HepG2 (cell line): ENCODE data around the gene AK6. TPM values are rescaled to one million over a fixed set of nuclear protein-coding genes. Genes with fewer than 3 reads are reported as not detected.

Source experiments
- ASH2L ChIP-seq: fragments of 300-600, 200-600 bp; sonication (generic); IDR thresholded peaks from 2 replicates; pipeline ENCODE4 v1.7.0; 2017; ENCODE audit warnings: low read depth, mild to moderate bottlenecking, moderate library complexity, mixed read lengths, low read length; ENCODE audit not compliant: insufficient read length
- ATF4 ChIP-seq, 2 experiments: fragments of 450-650 bp in 1 of 2; sonication (generic) in 1 of 2; formaldehyde crosslinking; IDR thresholded peaks; 2 replicates each; pipeline versions ENCODE4 v1.5.0 to v1.8.0; 2020 to 2022; ENCODE audit warnings: mild to moderate bottlenecking in 1 of 2, missing genetic modification reagents in 1 of 2
- DMTF1 ChIP-seq: sonication (generic); formaldehyde crosslinking; IDR thresholded peaks from 2 replicates; pipeline ENCODE4 v1.4.0; 2020; ENCODE audit warnings: mild to moderate bottlenecking, missing genetic modification reagents
- SP5 ChIP-seq: IDR thresholded peaks from 2 replicates; pipeline ENCODE4 v1.6.1; 2016; ENCODE audit warnings: low read depth, borderline replicate concordance
- SRSF9 ChIP-seq: fragments of 200-400 bp; formaldehyde crosslinking; IDR thresholded peaks from 2 replicates; pipeline ENCODE4 v1.6.1; 2018; ENCODE audit warnings: borderline replicate concordance, mild to moderate bottlenecking, low read depth, low read length; ENCODE audit not compliant: insufficient read depth, poor library complexity, severe bottlenecking
- STAT6 ChIP-seq: sonication (generic); formaldehyde crosslinking; IDR thresholded peaks from 2 replicates; pipeline ENCODE4 v1.4.0; 2020; ENCODE audit warnings: missing genetic modification reagents, mild to moderate bottlenecking, borderline replicate concordance
- U2AF1 ChIP-seq: fragments of 200-400 bp; formaldehyde crosslinking; optimal IDR thresholded peaks from 2 replicates; pipeline ENCODE3; 2017; ENCODE audit warnings: mild to moderate bottlenecking, low read depth, low read length
- U2AF2 ChIP-seq: fragments of 200-400 bp; formaldehyde crosslinking; IDR thresholded peaks from 2 replicates; pipeline ENCODE4 v1.6.1; 2017; ENCODE audit warnings: low read depth, mild to moderate bottlenecking, low read length
- ZNF766 ChIP-seq: sonication (generic); formaldehyde crosslinking; IDR thresholded peaks from 2 replicates; pipeline ENCODE4 v1.5.0; 2020; ENCODE audit warnings: missing genetic modification reagents, borderline replicate concordance
- polyA plus RNA-seq, 8 experiments: library from polyadenylated mRNA; depleted of rRNA in 3 of 8; stranded (reverse) in 7 of 8; unstranded in 1 of 8; fragments of >200 nt; fragmentation: Illumina TruSeq in 4 of 8; extraction: Trizol in 4 of 8; gene quantifications; 2 replicates each; pipeline versions ENCODE4 v1.2.1 to v1.2.3, GENCODE V29; 2011 to 2016; ENCODE audit warnings: low read depth in 4 of 8, missing spikeins in 1 of 8, mixed read lengths in 1 of 8; ENCODE audit not compliant: insufficient read depth in 1 of 8
- total RNA-seq, 5 experiments: library from RNA; depleted of rRNA; stranded (reverse); fragments of >200 nt; fragmentation: Illumina TruSeq; extraction: Trizol; gene quantifications; 2 replicates each; pipeline ENCODE4 v1.2.3, GENCODE V29; 2016; ENCODE audit warnings: low read depth in 1 of 5
- TF ChIP-seq, protein P1 (sequence below): sonication (generic); formaldehyde crosslinking; IDR thresholded peaks from 2 replicates; pipeline ENCODE4 v1.4.0; 2020; ENCODE audit warnings: mild to moderate bottlenecking, missing genetic modification reagents
- TF ChIP-seq, protein P2 (sequence below), 2 experiments: sonication (generic) in 1 of 2; formaldehyde crosslinking in 1 of 2; IDR thresholded peaks; 2 replicates each; pipeline versions ENCODE4 v1.6.1 to v1.9.0; 2014 to 2022; ENCODE audit warnings: antibody characterized with exemption in 1 of 2, borderline replicate concordance in 1 of 2, inconsistent platforms in 1 of 2, low read depth in 1 of 2, missing genetic modification reagents in 1 of 2

AK6 gene
- total and polyA plus RNA-seq, 2 of the 13 experiments (the other 11 are each of a cell fraction or from before 2014, with no cell fraction given), result 31.1 to 77.2 TPM

DNA sequence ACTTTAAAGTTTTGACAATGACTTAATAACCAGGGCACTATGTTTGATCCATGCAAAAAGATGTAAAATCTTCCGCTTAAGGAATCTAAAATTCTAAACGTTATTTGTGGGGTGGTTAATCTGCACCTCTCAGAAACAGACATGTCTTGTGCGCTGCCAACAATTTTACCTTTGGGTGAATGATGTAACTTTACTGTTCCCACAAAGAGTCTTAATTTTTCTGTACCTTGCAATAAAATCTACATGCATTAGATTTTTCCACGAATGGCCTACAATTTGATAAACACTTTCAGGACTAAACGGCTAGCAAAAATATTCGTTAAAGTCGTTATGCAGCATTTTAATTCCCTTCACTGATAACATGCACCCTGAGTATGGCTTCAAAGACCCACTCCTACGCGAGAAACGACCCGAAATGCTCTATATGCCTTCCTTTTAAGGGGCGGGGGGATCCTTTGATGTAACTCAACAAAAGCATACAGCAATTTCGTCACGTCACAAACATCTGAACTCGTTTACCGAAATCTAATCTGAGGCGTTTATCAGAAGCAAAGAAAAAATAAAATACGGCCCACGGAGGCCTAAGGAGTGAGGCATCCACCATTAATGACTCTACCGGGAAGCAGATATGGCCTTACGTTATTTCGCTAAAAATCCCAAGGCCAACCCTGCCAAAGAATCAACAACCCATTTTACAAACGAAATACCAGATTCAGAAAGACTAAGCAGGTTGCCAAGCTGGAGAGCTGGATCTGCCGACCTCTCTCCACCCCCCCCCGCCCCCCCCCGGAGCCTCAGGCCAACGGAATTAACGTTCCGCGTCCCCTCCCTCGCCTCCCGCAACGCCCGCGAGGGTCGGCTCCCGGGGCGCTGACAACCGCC lies 621 bp downstream of the AK6 start (continued):
- no peak for TF ChIP-seq ASH2L
- no peak for TF ChIP-seq DMTF1 (CRISPR knock-in tag)
- 0 out of 2 replicates have a peak, but pooled peaks have one; percentile 32 for TF ChIP-seq STAT6
- TF ChIP-seq, protein P1, sequence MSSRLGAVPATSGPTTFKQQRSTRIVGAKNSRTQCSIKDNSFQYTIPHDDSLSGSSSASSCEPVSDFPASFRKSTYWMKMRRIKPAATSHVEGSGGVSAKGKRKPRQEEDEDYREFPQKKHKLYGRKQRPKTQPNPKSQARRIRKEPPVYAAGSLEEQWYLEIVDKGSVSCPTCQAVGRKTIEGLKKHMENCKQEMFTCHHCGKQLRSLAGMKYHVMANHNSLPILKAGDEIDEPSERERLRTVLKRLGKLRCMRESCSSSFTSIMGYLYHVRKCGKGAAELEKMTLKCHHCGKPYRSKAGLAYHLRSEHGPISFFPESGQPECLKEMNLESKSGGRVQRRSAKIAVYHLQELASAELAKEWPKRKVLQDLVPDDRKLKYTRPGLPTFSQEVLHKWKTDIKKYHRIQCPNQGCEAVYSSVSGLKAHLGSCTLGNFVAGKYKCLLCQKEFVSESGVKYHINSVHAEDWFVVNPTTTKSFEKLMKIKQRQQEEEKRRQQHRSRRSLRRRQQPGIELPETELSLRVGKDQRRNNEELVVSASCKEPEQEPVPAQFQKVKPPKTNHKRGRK, result no peak
- peak in 1 of 2 experiments; percentile 44; a peak in 2 of 4 replicates for TF ChIP-seq ATF4 (CRISPR knock-in tag; IDR thresholded peaks at IDR 0.05)
- peak; percentile 48; the same call in 1 of the 2 replicates for TF ChIP-seq ZNF766 (CRISPR knock-in tag)
- no peak for TF ChIP-seq SP5 (CRISPR knock-in tag)
- no peak for TF ChIP-seq SRSF9
- TF ChIP-seq U2AF1, result no peak
- TF ChIP-seq, protein P2, sequence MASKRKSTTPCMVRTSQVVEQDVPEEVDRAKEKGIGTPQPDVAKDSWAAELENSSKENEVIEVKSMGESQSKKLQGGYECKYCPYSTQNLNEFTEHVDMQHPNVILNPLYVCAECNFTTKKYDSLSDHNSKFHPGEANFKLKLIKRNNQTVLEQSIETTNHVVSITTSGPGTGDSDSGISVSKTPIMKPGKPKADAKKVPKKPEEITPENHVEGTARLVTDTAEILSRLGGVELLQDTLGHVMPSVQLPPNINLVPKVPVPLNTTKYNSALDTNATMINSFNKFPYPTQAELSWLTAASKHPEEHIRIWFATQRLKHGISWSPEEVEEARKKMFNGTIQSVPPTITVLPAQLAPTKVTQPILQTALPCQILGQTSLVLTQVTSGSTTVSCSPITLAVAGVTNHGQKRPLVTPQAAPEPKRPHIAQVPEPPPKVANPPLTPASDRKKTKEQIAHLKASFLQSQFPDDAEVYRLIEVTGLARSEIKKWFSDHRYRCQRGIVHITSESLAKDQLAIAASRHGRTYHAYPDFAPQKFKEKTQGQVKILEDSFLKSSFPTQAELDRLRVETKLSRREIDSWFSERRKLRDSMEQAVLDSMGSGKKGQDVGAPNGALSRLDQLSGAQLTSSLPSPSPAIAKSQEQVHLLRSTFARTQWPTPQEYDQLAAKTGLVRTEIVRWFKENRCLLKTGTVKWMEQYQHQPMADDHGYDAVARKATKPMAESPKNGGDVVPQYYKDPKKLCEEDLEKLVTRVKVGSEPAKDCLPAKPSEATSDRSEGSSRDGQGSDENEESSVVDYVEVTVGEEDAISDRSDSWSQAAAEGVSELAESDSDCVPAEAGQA (IDR thresholded peaks at IDR 0.05; ENCODE audit: low read depth), result no peak
- TF ChIP-seq, protein P2 (CRISPR knock-in tag; IDR thresholded peaks at IDR 0.05; ENCODE audit: borderline replicate concordance), result 0 out of 2 replicates have a peak, but pooled peaks have one; percentile 45
- no peak for TF ChIP-seq U2AF2
